ENCODE results near the gene EDA.
"Not testable (repeated sequence)": the region's sequence is repeated elsewhere in the genome, so short reads cannot be mapped to it uniquely, and the experiment has no call there.

EDA gene

GRCh38 chrX:69961365-69962072 is 345.6 kb downstream of the EDA start:
- DNase-seq: peak; percentile 2

GRCh38 chrX:69968950-69969349 is 353.0 kb downstream of the EDA start:
- DNase-seq: no peak

- DNase-seq: no peak
Observed at GRCh38 chrX:69969460-69969859, 353.5 kb downstream of the EDA start.

GRCh38 chrX:69987691-69988090 is 371.8 kb downstream of the EDA start:
- no peak for DNase-seq

- no peak for DNase-seq
Observed at GRCh38 chrX:69988955-69989394, 373.1 kb downstream of the EDA start.

- DNase-seq: no peak
Observed at GRCh38 chrX:69991685-69992084, 375.8 kb downstream of the EDA start.

- DNase-seq: no peak
Observed at GRCh38 chrX:69993494-69993893, 377.6 kb downstream of the EDA start.

GRCh38 chrX:69995362-69996112 is 379.6 kb downstream of the EDA start:
- no peak for DNase-seq

GRCh38 chrX:69996113-69996468 is 380.2 kb downstream of the EDA start:
- no peak for DNase-seq

GRCh38 chrX:69998299-69998698 is 382.4 kb downstream of the EDA start:
- DNase-seq: not testable (repeated sequence)

- DNase-seq: no peak
Observed at GRCh38 chrX:70001269-70001668, 385.4 kb downstream of the EDA start.

- no peak for DNase-seq
Observed at GRCh38 chrX:70001708-70002341, 385.9 kb downstream of the EDA start.

GRCh38 chrX:70007946-70008345 is 392.0 kb downstream of the EDA start:
- DNase-seq: no peak

GRCh38 chrX:70009049-70009448 is 393.1 kb downstream of the EDA start:
- no peak for DNase-seq

- DNase-seq: no peak
Observed at GRCh38 chrX:70009970-70010369, 394.1 kb downstream of the EDA start.

GRCh38 chrX:70012756-70013155 is 396.8 kb downstream of the EDA start:
- DNase-seq: no peak

- DNase-seq: no peak
Observed at GRCh38 chrX:70013466-70014381, 397.8 kb downstream of the EDA start.

- DNase-seq: no peak
Observed at GRCh38 chrX:70016513-70016912, 400.6 kb downstream of the EDA start.

GRCh38 chrX:70022616-70023015 is 406.7 kb downstream of the EDA start:
- no peak for DNase-seq

- DNase-seq: peak; percentile 7
Observed at GRCh38 chrX:70025464-70025863, 409.6 kb downstream of the EDA start.

- DNase-seq: peak; percentile 20
Observed at GRCh38 chrX:70026112-70026850, 410.4 kb downstream of the EDA start.

- no peak for DNase-seq
Observed at GRCh38 chrX:70026851-70027200, 410.9 kb downstream of the EDA start.
